ENCODE data around the gene CLBA1. TPM values are rescaled to one million over a fixed set of nuclear protein-coding genes. Genes with fewer than 3 reads are reported as not detected.
"Not testable (repeated sequence)": the region's sequence is repeated elsewhere in the genome, so short reads cannot be mapped to it uniquely, and the experiment has no call there.

The CLBA1 gene
- total RNA-seq, 1 experiment from 2014 or later = 24.3 TPM

- H3K4me3 Mint-ChIP-seq (ENCODE audit: unreplicated experiment); H3K4me1 Mint-ChIP-seq (ENCODE audit: insufficient read depth, unreplicated experiment); H3K36me3 Mint-ChIP-seq (ENCODE audit: insufficient read depth, unreplicated experiment); DNase-seq (ENCODE audit: unreplicated experiment); H3K27me3 Mint-ChIP-seq (ENCODE audit: insufficient read depth, unreplicated experiment); BruUV-seq (replicated peaks); H3K27ac Mint-ChIP-seq (ENCODE audit: low read depth, unreplicated experiment); intact Hi-C loops (cut with micrococcal nuclease); H3K9me3 Mint-ChIP-seq (ENCODE audit: unreplicated experiment): not testable (repeated sequence)
- POLR2A ChIA-PET = interaction anchor here (0.8 kb wide), 1 partner anchor 10 kb away, joined by 4 read pairs; no protein-coding TSS in a partner anchor
- CTCF ChIA-PET = interaction anchor here (1.0 kb wide), 1 partner anchor 12 kb away, joined by 9 read pairs; no protein-coding TSS in a partner anchor
These were observed 47.9 kb downstream of the CLBA1 start for GRCh38 chr14:105033412-105033900.

GRCh38 chr14:105034315-105035039 lies 48.9 kb downstream of the CLBA1 start:
- DNase-seq (ENCODE audit: unreplicated experiment) = no peak
- intact Hi-C loops (cut with micrococcal nuclease) = no loop called here
- H3K9me3 Mint-ChIP-seq (ENCODE audit: unreplicated experiment) = peaks cover 6% of the 10 kb centered on the region
- H3K4me3 Mint-ChIP-seq (ENCODE audit: unreplicated experiment) = no peak overlapping the region
- no peaks in the 10 kb centered on the region for H3K27me3 Mint-ChIP-seq (ENCODE audit: insufficient read depth, unreplicated experiment)
- H3K4me1 Mint-ChIP-seq (ENCODE audit: insufficient read depth, unreplicated experiment) = peaks cover 4% of the 10 kb centered on the region
- ChIA-PET POLR2A (no interaction called here), CTCF (interaction anchor here (1.0 to 3.3 kb wide), 3 partner anchors 9 to 60 kb away, joined by 4 to 24 read pairs (median 9); no protein-coding TSS in a partner anchor)
- no peak for TF ChIP-seq CTCF (IDR thresholded peaks at IDR 0.05; ENCODE audit: unreplicated experiment)
- peaks cover 6% of the 10 kb centered on the region for H3K36me3 Mint-ChIP-seq (ENCODE audit: insufficient read depth, unreplicated experiment)
- no TSS peak for BruUV-seq (replicated peaks)
- no peak overlapping the region for H3K27ac Mint-ChIP-seq (ENCODE audit: low read depth, unreplicated experiment)

GRCh38 chr14:105035616-105036015 lies 50.0 kb downstream of the CLBA1 start:
- ChIA-PET CTCF (interaction anchor here (0.6 to 3.3 kb wide), 6 partner anchors 8 to 69 kb away, joined by 3 to 24 read pairs (median 5); no protein-coding TSS in a partner anchor), POLR2A (interaction anchor here (1.3 to 3.9 kb wide), 3 partner anchors 10 to 15 kb away, joined by 3 to 16 read pairs (median 5); partner anchors contain the start of gene CDCA4)
- intact Hi-C loops (cut with micrococcal nuclease); DNase-seq (ENCODE audit: unreplicated experiment); H3K27me3 Mint-ChIP-seq (ENCODE audit: insufficient read depth, unreplicated experiment); H3K4me1 Mint-ChIP-seq (ENCODE audit: insufficient read depth, unreplicated experiment); H3K4me3 Mint-ChIP-seq (ENCODE audit: unreplicated experiment); BruUV-seq (replicated peaks); H3K36me3 Mint-ChIP-seq (ENCODE audit: insufficient read depth, unreplicated experiment); H3K9me3 Mint-ChIP-seq (ENCODE audit: unreplicated experiment); H3K27ac Mint-ChIP-seq (ENCODE audit: low read depth, unreplicated experiment): not testable (repeated sequence)

- CTCF ChIA-PET = interaction anchor here (0.6 kb wide), 1 partner anchor 171 kb away, joined by 3 read pairs; no protein-coding TSS in a partner anchor
- Mint-ChIP-seq H3K27me3 (ENCODE audit: insufficient read depth, unreplicated experiment) (no peaks in the 10 kb centered on the region), H3K36me3 (ENCODE audit: insufficient read depth, unreplicated experiment) (no peaks in the 10 kb centered on the region), H3K9me3 (ENCODE audit: unreplicated experiment) (no peaks in the 10 kb centered on the region), H3K27ac (ENCODE audit: low read depth, unreplicated experiment) (no peak overlapping the region), H3K4me3 (ENCODE audit: unreplicated experiment) (no peak overlapping the region), H3K4me1 (ENCODE audit: insufficient read depth, unreplicated experiment) (peaks cover 4% of the 10 kb centered on the region)
- no peak for TF ChIP-seq CTCF (IDR thresholded peaks at IDR 0.05; ENCODE audit: unreplicated experiment)
- POLR2A ChIA-PET = interaction anchor here (0.6 to 1.8 kb wide), 2 partner anchors 19 to 66 kb away, joined by 4 to 6 read pairs; partner anchors contain the start of gene CDCA4
- intact Hi-C loops (cut with micrococcal nuclease) = no loop called here
- no peak for DNase-seq (ENCODE audit: unreplicated experiment)
- no TSS peak for BruUV-seq (replicated peaks)
These were observed 54.0 kb downstream of the CLBA1 start for GRCh38 chr14:105039458-105040205.
